Gastroesophageal sphincter (tissue), 4 donors: ENCODE measurements around the gene MORC1. TPM values are rescaled to one million over a fixed set of nuclear protein-coding genes. Genes with fewer than 3 reads are reported as not detected.

Source experiments
- ATAC-seq: fragments of 150-250 bp; one replicate; pipeline ENCODE4 v1.9.1; 2016; ENCODE audit warnings: mild to moderate bottlenecking, moderate library complexity
- H3K27ac ChIP-seq, 4 donors: fragments of 200-600 bp; sonication (generic) in 3 of 4; 1 replicate in 3 of 4; 2 replicates in 1 of 4; pipeline ENCODE4 v1.5.1; 2016 to 2019
- H3K27me3 ChIP-seq: fragments of 200-600 bp; sonication (generic); one replicate; pipeline ENCODE4 v1.5.1; 2019
- H3K36me3 ChIP-seq, 2 donors: fragments of 200-600 bp; sonication (generic); one replicate each; pipeline ENCODE4 v1.5.1; 2019; ENCODE audit warnings: control low read depth in 1 of 2
- H3K4me1 ChIP-seq, 3 donors: fragments of 200-600 bp; sonication (generic); 1 replicate in 2 of 3; 2 replicates in 1 of 3; pipeline ENCODE4 v1.5.1; 2016 to 2019; ENCODE audit warnings: control low read depth in 2 of 3
- H3K4me3 ChIP-seq, 2 donors: fragments of 200-600 bp; sonication (generic); one replicate each; pipeline ENCODE4 v1.5.1; 2019; ENCODE audit warnings: mild to moderate bottlenecking in 1 of 2, moderate library complexity in 1 of 2
- H3K9me3 ChIP-seq, 3 donors: fragments of 200-600 bp; sonication (generic); one replicate each; pipeline ENCODE4 v1.5.1; 2017 to 2019; ENCODE audit warnings: control low read depth in 2 of 3
- EP300 ChIP-seq: sonication (generic); formaldehyde crosslinking; IDR thresholded peaks from one replicate; pipeline ENCODE4 v1.6.1; 2017; ENCODE audit warnings: antibody characterized with exemption, mild to moderate bottlenecking
- POLR2A ChIP-seq, 2 donors: fragments of 450-650 bp; IDR thresholded peaks; one replicate each; pipeline ENCODE4 v1.6.1; 2017; ENCODE audit warnings: antibody characterized with exemption in 2 of 2, mild to moderate bottlenecking in 2 of 2, moderate library complexity in 1 of 2
- POLR2AphosphoS5 ChIP-seq: sonication (generic); formaldehyde crosslinking; IDR thresholded peaks from one replicate; pipeline ENCODE4 v1.6.1; 2017; ENCODE audit warnings: antibody characterized with exemption
- WGBS, 2 donors: methylation state at CpG; one replicate each; pipeline ENCODE4 v1.1.5; 2018; ENCODE audit warnings: low coverage in 1 of 2; 5-methylcytosine and 5-hydroxymethylcytosine counted together
- total RNA-seq, 4 donors: library from RNA; depleted of rRNA; stranded (reverse); fragments of >200 nt; gene quantifications; one replicate each; pipeline ENCODE4 v1.1.0, GENCODE V29; 2016
- TF ChIP-seq, protein P1 (sequence below), 4 experiments: fragments of 200-600 bp in 2 of 4; fragments of 450-650 bp in 2 of 4; sonication (generic) in 1 of 4; IDR thresholded peaks; one replicate each; pipeline ENCODE4 v1.5.1; 2017 to 2019; ENCODE audit warnings: antibody characterized with exemption in 4 of 4, mild to moderate bottlenecking in 2 of 4, moderate library complexity in 2 of 4

Gene MORC1
- total RNA-seq, 4 donors from 2014 or later, result not detected

DNA sequence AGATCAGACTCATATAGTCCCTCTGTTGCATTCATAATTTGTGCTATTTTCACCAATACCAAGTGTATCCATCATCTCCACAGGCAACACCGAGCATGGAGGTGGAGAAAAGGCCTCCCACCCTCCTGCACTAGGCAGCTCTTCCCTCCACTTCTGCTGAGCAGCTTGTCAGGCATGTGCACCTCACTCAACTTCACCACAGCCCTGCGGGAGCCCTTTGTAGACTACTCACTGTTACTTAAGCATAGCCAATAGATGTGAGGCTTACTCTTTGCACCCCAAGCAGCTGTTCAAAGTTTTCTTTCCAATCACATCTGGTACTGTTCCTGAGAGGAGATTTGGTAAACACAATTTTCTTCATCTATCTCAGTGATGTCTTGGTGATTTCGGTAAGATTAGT lies 147.4 kb downstream of the MORC1 start:
- Histone ChIP-seq H3K27me3 (no peaks in the 10 kb centered on the region), H3K4me1 (no peaks in the 10 kb centered on the region), H3K4me3 (no peak overlapping the region), H3K9me3 (no peaks in the 10 kb centered on the region), H3K27ac (no peak overlapping the region), H3K36me3 (no peaks in the 10 kb centered on the region)
- WGBS, 2 donors, result 0 to 50% methylated on average over 1 to 3 of the region's 3 CpGs
- ATAC-seq, result no peak
- TF ChIP-seq, protein P1, sequence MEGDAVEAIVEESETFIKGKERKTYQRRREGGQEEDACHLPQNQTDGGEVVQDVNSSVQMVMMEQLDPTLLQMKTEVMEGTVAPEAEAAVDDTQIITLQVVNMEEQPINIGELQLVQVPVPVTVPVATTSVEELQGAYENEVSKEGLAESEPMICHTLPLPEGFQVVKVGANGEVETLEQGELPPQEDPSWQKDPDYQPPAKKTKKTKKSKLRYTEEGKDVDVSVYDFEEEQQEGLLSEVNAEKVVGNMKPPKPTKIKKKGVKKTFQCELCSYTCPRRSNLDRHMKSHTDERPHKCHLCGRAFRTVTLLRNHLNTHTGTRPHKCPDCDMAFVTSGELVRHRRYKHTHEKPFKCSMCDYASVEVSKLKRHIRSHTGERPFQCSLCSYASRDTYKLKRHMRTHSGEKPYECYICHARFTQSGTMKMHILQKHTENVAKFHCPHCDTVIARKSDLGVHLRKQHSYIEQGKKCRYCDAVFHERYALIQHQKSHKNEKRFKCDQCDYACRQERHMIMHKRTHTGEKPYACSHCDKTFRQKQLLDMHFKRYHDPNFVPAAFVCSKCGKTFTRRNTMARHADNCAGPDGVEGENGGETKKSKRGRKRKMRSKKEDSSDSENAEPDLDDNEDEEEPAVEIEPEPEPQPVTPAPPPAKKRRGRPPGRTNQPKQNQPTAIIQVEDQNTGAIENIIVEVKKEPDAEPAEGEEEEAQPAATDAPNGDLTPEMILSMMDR (IDR thresholded peaks at IDR 0.05), result no peak
- TF ChIP-seq POLR2A (IDR thresholded peaks at IDR 0.05) (no peak), EP300 (no peak), POLR2AphosphoS5 (no peak)

DNA sequence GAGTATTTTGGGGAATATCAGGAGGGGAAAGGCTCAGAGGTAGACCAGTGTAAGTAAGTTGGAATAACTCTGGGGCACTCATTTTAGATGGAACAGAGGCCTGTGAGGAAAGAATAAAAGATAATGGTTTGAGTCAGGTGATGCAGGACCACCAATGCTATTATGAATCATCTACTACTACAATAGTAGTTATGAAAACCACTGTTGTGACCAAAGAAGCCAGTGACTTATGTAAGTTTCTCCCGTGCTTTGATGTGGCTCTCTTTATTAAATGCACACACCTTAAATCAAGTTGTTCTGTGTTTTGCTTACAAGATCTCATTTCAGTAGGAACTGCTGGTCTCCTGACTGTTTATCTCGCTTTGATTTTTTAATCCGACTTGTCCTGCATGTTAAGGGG lies 151.2 kb downstream of the MORC1 start:
- no peaks in the 10 kb centered on the region for H3K9me3 ChIP-seq
- no peak for TF ChIP-seq POLR2AphosphoS5
- no peak for TF ChIP-seq POLR2A (IDR thresholded peaks at IDR 0.05)
- TF ChIP-seq, protein P1 (IDR thresholded peaks at IDR 0.05), result no peak
- no peak for TF ChIP-seq EP300
- 56 to 73% methylated on average over 3 of the region's 3 CpGs for WGBS, 2 donors
- H3K4me3 ChIP-seq, result no peak overlapping the region
- H3K36me3 ChIP-seq, result no peaks in the 10 kb centered on the region
- no peaks in the 10 kb centered on the region for H3K4me1 ChIP-seq
- H3K27me3 ChIP-seq, result no peaks in the 10 kb centered on the region
- H3K27ac ChIP-seq, result no peak overlapping the region
- no peak for ATAC-seq

DNA sequence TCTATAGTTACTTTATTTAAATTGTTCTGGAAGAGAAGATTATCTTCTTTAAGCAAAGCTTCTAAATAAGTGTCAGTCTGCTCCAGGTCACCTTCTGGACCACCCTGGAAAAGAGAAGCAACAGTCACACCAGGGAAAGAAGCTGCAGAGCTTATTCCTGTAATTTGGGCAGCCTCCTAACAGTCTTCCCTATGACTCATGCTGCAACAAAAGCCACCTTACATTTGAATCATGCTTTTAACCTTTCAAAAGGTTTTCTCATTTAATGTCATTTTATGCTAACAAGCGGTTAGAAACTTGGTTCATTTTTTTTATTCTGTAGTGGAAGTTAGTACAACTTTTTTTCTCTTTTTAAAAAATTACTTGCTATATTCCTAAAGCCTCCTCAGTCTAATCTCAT lies 158.9 kb downstream of the MORC1 start:
- TF ChIP-seq POLR2AphosphoS5 (no peak), EP300 (no peak), POLR2A (IDR thresholded peaks at IDR 0.05) (no peak)
- TF ChIP-seq, protein P1 (IDR thresholded peaks at IDR 0.05), result no peak
- Histone ChIP-seq H3K27ac (no peak overlapping the region), H3K4me3 (no peak overlapping the region), H3K27me3 (no peaks in the 10 kb centered on the region), H3K36me3 (no peaks in the 10 kb centered on the region), H3K4me1 (no peaks in the 10 kb centered on the region), H3K9me3 (no peaks in the 10 kb centered on the region)
- ATAC-seq, result no peak
- WGBS, 2 donors, result 30 to 86% methylated on average over 1 of the region's 1 CpG

DNA sequence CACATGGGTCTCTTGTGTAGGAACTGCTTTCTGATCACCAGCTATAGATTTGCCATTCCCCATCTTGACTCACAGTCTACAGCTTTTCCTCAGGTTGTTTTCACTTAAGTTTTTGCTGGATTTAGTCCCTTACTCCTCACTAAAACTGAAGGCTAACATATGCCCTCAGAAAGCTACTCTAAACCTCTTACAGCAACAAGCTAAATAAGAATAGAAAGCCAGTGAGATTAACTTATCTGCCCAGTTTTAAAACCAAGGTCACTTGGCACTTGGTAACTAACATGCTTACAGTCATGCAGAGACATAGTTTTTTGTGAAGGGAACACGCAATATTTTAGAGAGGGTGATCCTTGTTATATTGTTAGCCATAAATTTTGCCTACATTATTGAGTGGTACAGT lies 164.2 kb downstream of the MORC1 start, which contains the start of gene GUCA1C:
TSS of gene GUCA1C (minus strand) at position 180 of the 400 bp plus-strand sequence. CDS start at position 63, 117 bp downstream.
- H3K36me3 ChIP-seq, result no peaks in the 10 kb centered on the region
- H3K27ac ChIP-seq, result no peak within 1 kb of the TSS
- H3K4me3 ChIP-seq, result no peak within 1 kb of the TSS
- H3K27me3 ChIP-seq, result no peaks in the 10 kb centered on the region
- TF ChIP-seq POLR2A (IDR thresholded peaks at IDR 0.05), result no peak
- ATAC-seq, result no peak
- no peaks in the 10 kb centered on the region for H3K9me3 ChIP-seq
- no peaks in the 10 kb centered on the region for H3K4me1 ChIP-seq
- 64 to 100% methylated on average over 1 of the region's 1 CpG for WGBS, 2 donors

DNA sequence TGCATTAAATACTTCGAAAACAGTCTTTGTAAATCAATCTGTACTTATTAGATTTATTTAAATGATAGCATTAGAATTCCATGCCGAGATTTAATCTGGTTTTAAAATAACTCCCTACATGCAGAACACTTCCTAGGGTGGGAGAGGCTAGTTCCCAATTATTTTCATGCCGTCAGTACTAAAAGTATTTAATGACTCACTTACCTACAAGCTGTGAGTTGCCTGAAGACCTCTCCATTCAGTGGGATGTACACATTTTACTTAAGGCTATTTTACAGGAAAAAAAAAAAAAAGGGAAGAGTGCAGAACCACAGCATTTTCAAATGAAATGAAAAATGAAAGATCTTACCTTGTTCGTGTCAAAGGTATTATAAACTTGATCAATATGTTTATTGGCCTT lies 164.7 kb downstream of the MORC1 start:
- Histone ChIP-seq H3K4me1 (no peaks in the 10 kb centered on the region), H3K27me3 (no peaks in the 10 kb centered on the region), H3K27ac (no peak overlapping the region), H3K36me3 (no peaks in the 10 kb centered on the region), H3K9me3 (no peaks in the 10 kb centered on the region), H3K4me3 (no peak overlapping the region)
- no peak for ATAC-seq
- TF ChIP-seq POLR2A (IDR thresholded peaks at IDR 0.05) (no peak), EP300 (no peak), POLR2AphosphoS5 (no peak)
- TF ChIP-seq, protein P1 (IDR thresholded peaks at IDR 0.05), result no peak
- 70 to 94% methylated on average over 4 of the region's 4 CpGs for WGBS, 2 donors
